ENCODE data around the gene PRSS38. TPM values are rescaled to one million over a fixed set of nuclear protein-coding genes. Genes with fewer than 3 reads are reported as not detected.
"Not testable (repeated sequence)": the region's sequence is repeated elsewhere in the genome, so short reads cannot be mapped to it uniquely, and the experiment has no call there.

The PRSS38 gene
- total RNA-seq, 1 donor from 2014 or later = not detected

- intact Hi-C loops (cut with micrococcal nuclease) = no loop called here
Measured at GRCh38 chr1:227841096-227841495, 25.6 kb downstream of the PRSS38 start.

DNA sequence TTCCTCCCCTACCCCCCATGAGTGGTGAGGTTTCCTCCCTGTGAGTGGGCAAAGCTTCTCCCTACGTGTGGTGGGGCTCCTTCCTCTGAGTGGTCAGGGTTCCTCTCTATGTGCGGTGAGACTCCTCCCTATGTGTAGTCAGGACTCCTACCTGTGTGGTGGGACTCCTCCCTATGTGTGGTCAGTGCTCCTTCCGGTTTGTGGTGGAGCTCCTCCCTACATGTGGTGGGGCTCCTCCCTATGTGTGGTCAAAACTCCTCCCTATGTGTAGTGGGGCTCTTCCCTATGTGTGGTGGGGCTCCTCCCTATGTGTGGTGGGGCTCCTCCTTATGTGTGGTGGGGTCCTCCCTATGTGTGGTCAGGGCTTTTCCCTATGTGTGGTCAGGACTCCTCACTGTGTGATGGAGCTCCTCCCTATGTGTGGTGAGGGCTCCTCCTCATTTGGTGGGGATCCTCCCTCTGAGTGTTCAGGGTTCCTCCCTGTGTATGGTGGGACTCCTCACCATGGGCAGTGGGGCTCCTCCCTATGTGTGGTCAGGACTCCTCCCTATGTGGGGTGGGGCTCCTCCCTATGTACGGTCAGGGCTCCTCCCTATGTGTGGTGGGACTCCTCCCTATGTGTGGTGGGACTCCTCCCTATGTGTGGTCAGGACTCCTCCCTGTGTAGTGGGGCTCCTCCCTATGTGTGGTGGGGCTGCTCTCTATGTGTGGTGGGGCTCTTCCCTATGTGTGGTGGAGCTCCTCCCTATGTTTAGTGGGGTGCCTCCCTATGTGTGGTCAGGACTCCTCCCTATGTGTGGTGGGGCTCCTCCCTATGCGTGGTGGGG, 29.1 kb downstream of the PRSS38 start:
- intact Hi-C loops (cut with micrococcal nuclease) = no loop called here

DNA sequence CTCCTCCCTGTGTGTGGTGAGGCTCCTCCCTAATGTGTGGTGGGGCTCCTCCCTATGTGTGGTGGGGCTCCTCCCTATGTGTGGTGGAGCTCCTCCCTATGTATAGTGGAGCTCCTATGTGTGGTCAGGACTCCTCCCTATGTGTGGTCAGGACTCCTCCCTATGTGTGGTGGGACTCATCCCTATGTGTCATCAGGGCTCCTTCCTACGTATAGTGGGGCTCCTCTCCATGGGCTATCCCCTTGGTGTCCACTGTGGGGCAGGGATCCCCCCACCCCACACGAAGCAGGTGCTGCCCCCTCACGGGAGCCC, 29.6 kb downstream of the PRSS38 start:
- intact Hi-C loops (cut with micrococcal nuclease) = no loop called here

DNA sequence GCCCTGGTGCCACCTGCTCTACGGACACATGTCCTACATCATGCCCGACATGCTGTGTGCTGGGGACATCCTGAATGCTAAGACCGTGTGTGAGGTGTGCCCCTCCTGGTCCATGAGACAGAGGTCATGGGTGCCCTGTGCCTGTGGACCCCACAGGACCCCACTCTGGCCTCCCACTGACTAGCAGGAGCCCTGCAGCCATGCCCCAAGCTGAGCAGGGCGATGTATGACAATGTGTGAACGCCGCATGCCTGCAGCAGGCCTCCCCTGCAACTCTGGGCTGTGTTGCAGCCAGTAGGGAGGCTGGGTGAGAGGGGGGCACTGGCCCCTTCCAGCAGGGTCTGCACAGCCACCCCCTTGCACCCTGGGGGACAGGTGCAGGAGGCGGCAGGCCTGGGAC, 30.0 kb downstream of the PRSS38 start:
- intact Hi-C loops (cut with micrococcal nuclease) = no loop called here

GRCh38 chr1:227846265-227846858, 30.9 kb downstream of the PRSS38 start:
- intact Hi-C loops (cut with micrococcal nuclease) = no loop called here

GRCh38 chr1:227847046-227847445, 31.6 kb downstream of the PRSS38 start:
- intact Hi-C loops (cut with micrococcal nuclease) = not testable (repeated sequence)

DNA sequence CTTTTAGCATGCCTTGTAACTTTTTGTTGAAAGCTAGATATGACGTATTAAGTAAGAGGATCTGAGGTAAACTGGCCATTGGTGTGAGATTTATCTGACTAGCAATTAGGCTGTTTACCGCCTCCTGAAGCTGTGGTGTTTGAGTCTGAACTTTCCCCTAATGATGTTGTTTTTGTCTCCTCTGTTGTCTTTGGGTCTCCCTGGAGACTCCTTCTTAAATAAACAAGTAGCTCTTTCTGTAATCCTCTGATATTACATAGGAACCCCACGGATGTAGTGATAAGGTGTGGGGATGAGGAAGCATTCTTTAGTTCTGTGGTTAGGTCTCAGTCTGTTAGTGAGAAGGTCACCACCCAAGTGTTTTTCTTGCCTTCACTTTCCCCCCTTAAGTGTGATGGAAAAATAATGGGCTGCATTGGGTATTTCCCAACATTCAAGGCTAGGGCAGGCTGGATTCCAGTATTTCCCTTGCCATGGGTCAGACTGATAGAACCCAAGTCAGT, 33.0 kb downstream of the PRSS38 start:
- intact Hi-C loops (cut with micrococcal nuclease) = no loop called here

GRCh38 chr1:227849251-227849650, 33.8 kb downstream of the PRSS38 start:
- intact Hi-C loops (cut with micrococcal nuclease) = no loop called here

- intact Hi-C loops (cut with micrococcal nuclease) = no loop called here
Measured at GRCh38 chr1:227854189-227854588, 38.7 kb downstream of the PRSS38 start.

DNA sequence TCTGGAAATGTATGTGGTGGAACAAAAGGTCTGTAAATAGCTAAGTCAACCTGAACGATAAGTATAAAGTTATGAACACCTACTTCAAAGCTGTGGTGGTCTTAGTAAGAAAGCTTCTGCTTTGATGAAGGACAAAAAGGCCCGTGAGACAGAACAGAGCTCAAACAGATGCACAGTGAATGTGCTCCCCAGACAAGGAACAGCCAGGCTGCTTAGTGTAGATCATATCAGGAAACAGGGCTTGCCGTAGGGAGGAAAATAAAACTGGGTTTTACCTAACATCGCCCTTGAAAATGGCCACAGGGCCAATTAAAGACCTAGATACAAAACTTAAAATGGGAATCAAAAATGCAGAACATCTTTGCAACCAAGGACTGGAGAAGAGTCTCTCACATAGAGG, 40.2 kb downstream of the PRSS38 start:
- intact Hi-C loops (cut with micrococcal nuclease) = no loop called here

GRCh38 chr1:227856147-227856858, 40.8 kb downstream of the PRSS38 start:
- intact Hi-C loops (cut with micrococcal nuclease) = no loop called here

GRCh38 chr1:227864882-227865281, 49.4 kb downstream of the PRSS38 start:
- intact Hi-C loops (cut with micrococcal nuclease) = no loop called here

GRCh38 chr1:227869279-227869842, 53.9 kb downstream of the PRSS38 start:
- intact Hi-C loops (cut with micrococcal nuclease) = no loop called here

GRCh38 chr1:227869851-227870305, 54.4 kb downstream of the PRSS38 start:
- intact Hi-C loops (cut with micrococcal nuclease) = no loop called here

GRCh38 chr1:227870366-227870765, 54.9 kb downstream of the PRSS38 start:
- intact Hi-C loops (cut with micrococcal nuclease) = no loop called here

DNA sequence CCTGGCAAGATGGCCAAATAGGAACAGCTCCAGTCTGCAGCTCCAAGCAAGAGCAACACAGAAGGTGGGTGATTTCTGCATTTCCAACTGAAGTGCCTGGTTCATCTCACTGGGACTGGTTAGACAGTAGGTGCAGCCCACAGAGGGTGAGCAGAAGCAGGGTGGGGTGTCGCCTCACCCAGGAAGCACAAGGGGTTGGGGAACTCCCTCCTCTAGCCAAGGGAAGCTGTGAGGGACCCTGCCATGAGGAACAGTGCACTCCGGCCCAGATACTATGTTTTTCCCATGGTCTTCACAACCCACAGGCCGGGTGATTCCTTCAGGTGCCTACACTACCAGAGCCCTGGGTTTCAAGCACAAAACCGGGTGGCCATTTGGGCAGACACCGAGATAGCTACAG, 56.4 kb downstream of the PRSS38 start:
- intact Hi-C loops (cut with micrococcal nuclease) = not testable (repeated sequence)

- intact Hi-C loops (cut with micrococcal nuclease) = not testable (repeated sequence)
Measured at GRCh38 chr1:227877810-227878209, 62.3 kb downstream of the PRSS38 start.

DNA sequence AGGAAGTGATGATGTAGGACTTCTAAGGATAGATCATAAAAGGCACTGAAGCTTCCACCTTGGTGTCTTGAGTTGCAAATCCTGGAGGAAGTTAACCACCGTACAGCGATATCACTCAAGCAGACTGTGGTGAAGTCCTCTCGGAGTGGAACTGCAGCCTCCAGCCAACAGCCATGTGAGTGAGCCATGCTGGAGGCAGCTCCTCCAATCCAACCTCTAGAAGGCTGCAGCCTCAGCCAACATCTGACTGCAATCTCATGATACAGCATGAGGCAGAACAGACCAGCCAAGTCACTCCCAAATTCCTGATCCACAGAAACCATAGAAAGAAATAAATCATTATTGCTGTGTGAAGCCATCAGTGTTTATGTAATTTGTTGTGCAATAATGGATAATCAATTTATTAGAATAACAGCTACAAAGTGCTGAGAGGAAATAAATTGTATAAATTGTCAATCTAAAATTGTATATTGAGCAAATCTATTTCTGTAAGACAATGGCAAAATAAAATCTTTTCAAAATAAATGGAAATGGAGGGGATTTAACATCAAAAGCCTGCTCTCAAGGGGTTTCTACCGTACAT, 65.0 kb downstream of the PRSS38 start:
- intact Hi-C loops (cut with micrococcal nuclease) = loop anchor here (10.0 kb wide), 1 partner anchor 116 kb away; no protein-coding TSS in a partner anchor

- intact Hi-C loops (cut with micrococcal nuclease) = loop anchor here (10.0 kb wide), 1 partner anchor 118 kb away; no protein-coding TSS in a partner anchor
Measured at GRCh38 chr1:227883073-227883520, 67.6 kb downstream of the PRSS38 start.

- intact Hi-C loops (cut with micrococcal nuclease) = loop anchor here (10.0 kb wide), 1 partner anchor 119 kb away; no protein-coding TSS in a partner anchor
Measured at GRCh38 chr1:227883641-227884301, 68.3 kb downstream of the PRSS38 start.

Measured in T-helper 2 cell treated with Interferon-gamma antibody and Interleukin-4, amounts not matched to agents 100 ng/mL and 5 ng/mL, for 36 hours (primary cell).